GM23338 (cell line): ENCODE data around the gene PRDX6.

Experiments used
- CREB1 ChIP-seq: fragments of 250-450 bp; sonication (Bioruptor Pico); IDR thresholded peaks from 2 replicates; pipeline ENCODE4 v1.5.0; 2020; ENCODE audit warnings: low read depth, mild to moderate bottlenecking, moderate library complexity
- EZH2 ChIP-seq: fragments of 200-600 bp; sonication (generic); IDR thresholded peaks from one replicate; pipeline ENCODE4 v1.8.0; 2017; ENCODE audit warnings: antibody characterized with exemption, mild to moderate bottlenecking, low read depth; ENCODE audit not compliant: unreplicated experiment
- EZH2phosphoT487 ChIP-seq: fragments of 200-600 bp; sonication (generic); IDR thresholded peaks from one replicate; pipeline ENCODE4 v1.8.1; 2018; ENCODE audit warnings: antibody characterized with exemption; ENCODE audit not compliant: unreplicated experiment
- POLR2AphosphoS5 ChIP-seq: IDR thresholded peaks from 2 replicates; pipeline ENCODE4 v1.6.1; 2016; ENCODE audit warnings: antibody characterized with exemption, low read depth
- ZNF114 ChIP-seq: fragments of 250-450 bp; sonication (Bioruptor Pico); IDR thresholded peaks from 2 replicates; pipeline ENCODE4 v1.5.0; 2020; ENCODE audit warnings: mild to moderate bottlenecking, moderate library complexity
- TF ChIP-seq, protein P1 (sequence below), 2 experiments: fragments of 200-600 bp in 1 of 2; sonication (generic) in 1 of 2; conservative IDR thresholded peaks; 2 replicates each; pipeline versions ENCODE4 v1.5.1 to v1.6.1; 2016 to 2017; ENCODE audit warnings: antibody characterized with exemption in 2 of 2, low read depth in 2 of 2, mild to moderate bottlenecking in 2 of 2, moderate library complexity in 1 of 2
- TF ChIP-seq, protein P2 (sequence below): IDR thresholded peaks from one replicate; pipeline ENCODE4 v1.6.1; 2018; ENCODE audit warnings: antibody characterized with exemption; ENCODE audit not compliant: unreplicated experiment

DNA sequence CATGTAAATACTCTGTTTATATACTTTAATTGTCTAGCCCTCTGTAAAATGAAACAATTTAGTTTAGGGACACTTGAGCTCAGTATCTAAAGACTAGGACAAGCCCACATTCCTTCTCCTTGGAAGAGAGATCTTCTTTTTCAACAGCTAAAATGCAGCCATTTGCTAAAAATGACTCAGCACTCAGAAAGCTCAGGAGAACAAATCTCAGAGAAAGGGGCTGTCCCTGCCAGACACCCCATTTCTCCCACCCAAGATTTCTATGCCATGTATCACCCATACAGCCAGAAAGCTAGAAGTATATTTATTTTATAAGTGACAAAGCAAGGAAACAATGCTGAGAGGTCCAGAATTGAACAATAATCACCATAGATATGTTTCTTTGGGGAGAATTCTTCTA lies 23.2 kb upstream of the PRDX6 start:
- TF ChIP-seq, protein P1, sequence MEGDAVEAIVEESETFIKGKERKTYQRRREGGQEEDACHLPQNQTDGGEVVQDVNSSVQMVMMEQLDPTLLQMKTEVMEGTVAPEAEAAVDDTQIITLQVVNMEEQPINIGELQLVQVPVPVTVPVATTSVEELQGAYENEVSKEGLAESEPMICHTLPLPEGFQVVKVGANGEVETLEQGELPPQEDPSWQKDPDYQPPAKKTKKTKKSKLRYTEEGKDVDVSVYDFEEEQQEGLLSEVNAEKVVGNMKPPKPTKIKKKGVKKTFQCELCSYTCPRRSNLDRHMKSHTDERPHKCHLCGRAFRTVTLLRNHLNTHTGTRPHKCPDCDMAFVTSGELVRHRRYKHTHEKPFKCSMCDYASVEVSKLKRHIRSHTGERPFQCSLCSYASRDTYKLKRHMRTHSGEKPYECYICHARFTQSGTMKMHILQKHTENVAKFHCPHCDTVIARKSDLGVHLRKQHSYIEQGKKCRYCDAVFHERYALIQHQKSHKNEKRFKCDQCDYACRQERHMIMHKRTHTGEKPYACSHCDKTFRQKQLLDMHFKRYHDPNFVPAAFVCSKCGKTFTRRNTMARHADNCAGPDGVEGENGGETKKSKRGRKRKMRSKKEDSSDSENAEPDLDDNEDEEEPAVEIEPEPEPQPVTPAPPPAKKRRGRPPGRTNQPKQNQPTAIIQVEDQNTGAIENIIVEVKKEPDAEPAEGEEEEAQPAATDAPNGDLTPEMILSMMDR (conservative IDR thresholded peaks at IDR 0.05; ENCODE audit: low read depth in 2 of 2) = no peak
- TF ChIP-seq POLR2AphosphoS5 = no peak
- no peak for TF ChIP-seq EZH2
- TF ChIP-seq ZNF114 (CRISPR knock-in tag) = no peak
- no peak for TF ChIP-seq EZH2phosphoT487
- TF ChIP-seq CREB1 = no peak
- TF ChIP-seq, protein P2, sequence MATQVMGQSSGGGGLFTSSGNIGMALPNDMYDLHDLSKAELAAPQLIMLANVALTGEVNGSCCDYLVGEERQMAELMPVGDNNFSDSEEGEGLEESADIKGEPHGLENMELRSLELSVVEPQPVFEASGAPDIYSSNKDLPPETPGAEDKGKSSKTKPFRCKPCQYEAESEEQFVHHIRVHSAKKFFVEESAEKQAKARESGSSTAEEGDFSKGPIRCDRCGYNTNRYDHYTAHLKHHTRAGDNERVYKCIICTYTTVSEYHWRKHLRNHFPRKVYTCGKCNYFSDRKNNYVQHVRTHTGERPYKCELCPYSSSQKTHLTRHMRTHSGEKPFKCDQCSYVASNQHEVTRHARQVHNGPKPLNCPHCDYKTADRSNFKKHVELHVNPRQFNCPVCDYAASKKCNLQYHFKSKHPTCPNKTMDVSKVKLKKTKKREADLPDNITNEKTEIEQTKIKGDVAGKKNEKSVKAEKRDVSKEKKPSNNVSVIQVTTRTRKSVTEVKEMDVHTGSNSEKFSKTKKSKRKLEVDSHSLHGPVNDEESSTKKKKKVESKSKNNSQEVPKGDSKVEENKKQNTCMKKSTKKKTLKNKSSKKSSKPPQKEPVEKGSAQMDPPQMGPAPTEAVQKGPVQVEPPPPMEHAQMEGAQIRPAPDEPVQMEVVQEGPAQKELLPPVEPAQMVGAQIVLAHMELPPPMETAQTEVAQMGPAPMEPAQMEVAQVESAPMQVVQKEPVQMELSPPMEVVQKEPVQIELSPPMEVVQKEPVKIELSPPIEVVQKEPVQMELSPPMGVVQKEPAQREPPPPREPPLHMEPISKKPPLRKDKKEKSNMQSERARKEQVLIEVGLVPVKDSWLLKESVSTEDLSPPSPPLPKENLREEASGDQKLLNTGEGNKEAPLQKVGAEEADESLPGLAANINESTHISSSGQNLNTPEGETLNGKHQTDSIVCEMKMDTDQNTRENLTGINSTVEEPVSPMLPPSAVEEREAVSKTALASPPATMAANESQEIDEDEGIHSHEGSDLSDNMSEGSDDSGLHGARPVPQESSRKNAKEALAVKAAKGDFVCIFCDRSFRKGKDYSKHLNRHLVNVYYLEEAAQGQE = no peak
